ENCODE results near the gene FGR. TPM values are rescaled to one million over a fixed set of nuclear protein-coding genes. Genes with fewer than 3 reads are reported as not detected.

Gene FGR
- total and polyA plus RNA-seq, 2 of the 13 experiments (the other 11 are each of a cell fraction or from before 2014, with no cell fraction given) = not detected

DNA sequence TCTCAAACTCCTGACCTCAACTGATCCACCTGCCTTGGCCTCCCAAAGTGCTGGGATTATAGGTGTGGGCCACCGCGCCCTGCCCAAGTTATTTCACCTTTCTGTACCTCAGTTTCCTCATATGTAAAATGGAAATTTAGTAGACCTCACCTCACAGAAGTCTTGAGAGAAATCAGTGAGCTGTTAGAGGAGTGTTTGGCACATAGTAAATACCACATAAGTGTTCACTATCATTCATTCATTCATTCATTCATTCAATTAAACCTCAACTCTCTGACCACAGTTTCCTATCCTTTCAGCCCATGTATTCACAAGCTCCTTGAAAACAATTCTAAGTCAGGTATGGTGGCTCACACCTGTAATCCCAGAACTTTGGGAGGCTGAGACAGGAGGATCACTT lies 3.8 kb upstream of the FGR start:
- 97% methylated on average over 2 of the region's 2 CpGs for WGBS (ENCODE audit: low lambda C conversion rate)
- POLR2A ChIA-PET = no interaction called here
- 0 out of 2 replicates have a peak, but pooled peaks cover 5% of the 10 kb centered on the region for H3K4me1 ChIP-seq (ENCODE audit: insufficient read depth, low read length)
- TF ChIP-seq ZNF468 (CRISPR knock-in tag; IDR thresholded peaks at IDR 0.05) (no peak), SP2 (CRISPR knock-in tag; IDR thresholded peaks at IDR 0.05) (no peak), SALL2 (CRISPR knock-in tag; IDR thresholded peaks at IDR 0.05) (no peak), ZNF713 (CRISPR knock-in tag; IDR thresholded peaks at IDR 0.05) (no peak), ZNF773 (CRISPR knock-in tag; IDR thresholded peaks at IDR 0.05; ENCODE audit: borderline replicate concordance) (no peak), MZF1 (CRISPR knock-in tag; IDR thresholded peaks at IDR 0.05; ENCODE audit: borderline replicate concordance) (no peak), ZNF850 (CRISPR knock-in tag; conservative IDR thresholded peaks at IDR 0.05) (no peak), RFXAP (CRISPR knock-in tag; IDR thresholded peaks at IDR 0.05; ENCODE audit: borderline replicate concordance) (no peak), ZKSCAN5 (CRISPR knock-in tag; IDR thresholded peaks at IDR 0.05) (no peak), ZNF615 (CRISPR knock-in tag; IDR thresholded peaks at IDR 0.05; ENCODE audit: borderline replicate concordance) (no peak), ZNF749 (CRISPR knock-in tag; IDR thresholded peaks at IDR 0.05; ENCODE audit: borderline replicate concordance) (no peak), ZNF746 (CRISPR knock-in tag; IDR thresholded peaks at IDR 0.05) (no peak), TCF7 (IDR thresholded peaks at IDR 0.05; ENCODE audit: low read depth) (no peak), ZSCAN12 (CRISPR knock-in tag; IDR thresholded peaks at IDR 0.05) (no peak)
- TF ChIP-seq, protein P1, sequence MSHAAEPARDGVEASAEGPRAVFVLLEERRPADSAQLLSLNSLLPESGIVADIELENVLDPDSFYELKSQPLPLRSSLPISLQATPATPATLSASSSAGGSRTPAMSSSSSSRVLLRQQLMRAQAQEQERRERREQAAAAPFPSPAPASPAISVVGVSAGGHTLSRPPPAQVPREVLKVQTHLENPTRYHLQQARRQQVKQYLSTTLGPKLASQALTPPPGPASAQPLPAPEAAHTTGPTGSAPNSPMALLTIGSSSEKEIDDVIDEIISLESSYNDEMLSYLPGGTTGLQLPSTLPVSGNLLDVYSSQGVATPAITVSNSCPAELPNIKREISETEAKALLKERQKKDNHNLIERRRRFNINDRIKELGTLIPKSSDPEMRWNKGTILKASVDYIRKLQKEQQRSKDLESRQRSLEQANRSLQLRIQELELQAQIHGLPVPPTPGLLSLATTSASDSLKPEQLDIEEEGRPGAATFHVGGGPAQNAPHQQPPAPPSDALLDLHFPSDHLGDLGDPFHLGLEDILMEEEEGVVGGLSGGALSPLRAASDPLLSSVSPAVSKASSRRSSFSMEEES (CRISPR knock-in tag; IDR thresholded peaks at IDR 0.05) = no peak
- TF ChIP-seq, protein P2, sequence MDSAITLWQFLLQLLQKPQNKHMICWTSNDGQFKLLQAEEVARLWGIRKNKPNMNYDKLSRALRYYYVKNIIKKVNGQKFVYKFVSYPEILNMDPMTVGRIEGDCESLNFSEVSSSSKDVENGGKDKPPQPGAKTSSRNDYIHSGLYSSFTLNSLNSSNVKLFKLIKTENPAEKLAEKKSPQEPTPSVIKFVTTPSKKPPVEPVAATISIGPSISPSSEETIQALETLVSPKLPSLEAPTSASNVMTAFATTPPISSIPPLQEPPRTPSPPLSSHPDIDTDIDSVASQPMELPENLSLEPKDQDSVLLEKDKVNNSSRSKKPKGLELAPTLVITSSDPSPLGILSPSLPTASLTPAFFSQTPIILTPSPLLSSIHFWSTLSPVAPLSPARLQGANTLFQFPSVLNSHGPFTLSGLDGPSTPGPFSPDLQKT (CRISPR knock-in tag; IDR thresholded peaks at IDR 0.05; ENCODE audit: borderline replicate concordance) = no peak
- TF ChIP-seq, protein P3, sequence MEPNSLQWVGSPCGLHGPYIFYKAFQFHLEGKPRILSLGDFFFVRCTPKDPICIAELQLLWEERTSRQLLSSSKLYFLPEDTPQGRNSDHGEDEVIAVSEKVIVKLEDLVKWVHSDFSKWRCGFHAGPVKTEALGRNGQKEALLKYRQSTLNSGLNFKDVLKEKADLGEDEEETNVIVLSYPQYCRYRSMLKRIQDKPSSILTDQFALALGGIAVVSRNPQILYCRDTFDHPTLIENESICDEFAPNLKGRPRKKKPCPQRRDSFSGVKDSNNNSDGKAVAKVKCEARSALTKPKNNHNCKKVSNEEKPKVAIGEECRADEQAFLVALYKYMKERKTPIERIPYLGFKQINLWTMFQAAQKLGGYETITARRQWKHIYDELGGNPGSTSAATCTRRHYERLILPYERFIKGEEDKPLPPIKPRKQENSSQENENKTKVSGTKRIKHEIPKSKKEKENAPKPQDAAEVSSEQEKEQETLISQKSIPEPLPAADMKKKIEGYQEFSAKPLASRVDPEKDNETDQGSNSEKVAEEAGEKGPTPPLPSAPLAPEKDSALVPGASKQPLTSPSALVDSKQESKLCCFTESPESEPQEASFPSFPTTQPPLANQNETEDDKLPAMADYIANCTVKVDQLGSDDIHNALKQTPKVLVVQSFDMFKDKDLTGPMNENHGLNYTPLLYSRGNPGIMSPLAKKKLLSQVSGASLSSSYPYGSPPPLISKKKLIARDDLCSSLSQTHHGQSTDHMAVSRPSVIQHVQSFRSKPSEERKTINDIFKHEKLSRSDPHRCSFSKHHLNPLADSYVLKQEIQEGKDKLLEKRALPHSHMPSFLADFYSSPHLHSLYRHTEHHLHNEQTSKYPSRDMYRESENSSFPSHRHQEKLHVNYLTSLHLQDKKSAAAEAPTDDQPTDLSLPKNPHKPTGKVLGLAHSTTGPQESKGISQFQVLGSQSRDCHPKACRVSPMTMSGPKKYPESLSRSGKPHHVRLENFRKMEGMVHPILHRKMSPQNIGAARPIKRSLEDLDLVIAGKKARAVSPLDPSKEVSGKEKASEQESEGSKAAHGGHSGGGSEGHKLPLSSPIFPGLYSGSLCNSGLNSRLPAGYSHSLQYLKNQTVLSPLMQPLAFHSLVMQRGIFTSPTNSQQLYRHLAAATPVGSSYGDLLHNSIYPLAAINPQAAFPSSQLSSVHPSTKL (CRISPR knock-in tag; IDR thresholded peaks at IDR 0.05) = no peak
- TF ChIP-seq, protein P4, sequence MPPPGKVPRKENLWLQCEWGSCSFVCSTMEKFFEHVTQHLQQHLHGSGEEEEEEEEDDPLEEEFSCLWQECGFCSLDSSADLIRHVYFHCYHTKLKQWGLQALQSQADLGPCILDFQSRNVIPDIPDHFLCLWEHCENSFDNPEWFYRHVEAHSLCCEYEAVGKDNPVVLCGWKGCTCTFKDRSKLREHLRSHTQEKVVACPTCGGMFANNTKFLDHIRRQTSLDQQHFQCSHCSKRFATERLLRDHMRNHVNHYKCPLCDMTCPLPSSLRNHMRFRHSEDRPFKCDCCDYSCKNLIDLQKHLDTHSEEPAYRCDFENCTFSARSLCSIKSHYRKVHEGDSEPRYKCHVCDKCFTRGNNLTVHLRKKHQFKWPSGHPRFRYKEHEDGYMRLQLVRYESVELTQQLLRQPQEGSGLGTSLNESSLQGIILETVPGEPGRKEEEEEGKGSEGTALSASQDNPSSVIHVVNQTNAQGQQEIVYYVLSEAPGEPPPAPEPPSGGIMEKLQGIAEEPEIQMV (CRISPR knock-in tag; IDR thresholded peaks at IDR 0.05; ENCODE audit: low read depth) = no peak

More for the DNA sequence above, 3.8 kb upstream of the FGR start:
- no peak overlapping the region for H3K27ac ChIP-seq (ENCODE audit: extremely low read length, insufficient read depth, low read length)
- intact Hi-C loops (cut with micrococcal nuclease; ENCODE audit: unreplicated experiment) = no loop called here
- in situ Hi-C loops (cut with HindIII; ENCODE audit: extremely low pct_ligation_motif_present, low pct_unique_long_range_greater_than_20kb) = no loop called here
- no TSS peak for BruUV-seq (replicated peaks)
- no peaks in the 10 kb centered on the region for H3K79me2 ChIP-seq (ENCODE audit: insufficient read depth, low read length)
- peaks cover 6 to 24% of the 10 kb centered on the region in 2 experiments; a peak in 4 of 5 replicates for H3K27me3 ChIP-seq (ENCODE audit: control insufficient read depth in 1 of 2, insufficient read depth in 2 of 2, low read length in 2 of 2)
- no peak for ATAC-seq
- H3K36me3 ChIP-seq (replicated peaks in 1 of 2; ENCODE audit: control insufficient read depth in 1 of 2, insufficient read depth in 2 of 2, low read length in 2 of 2) = no peaks in the 10 kb centered on the region
- no peak overlapping the region for H2AFZ ChIP-seq (ENCODE audit: low read length)
- H3K9me3 ChIP-seq (ENCODE audit: low read length) = no peaks in the 10 kb centered on the region
- DNase-seq (ENCODE audit: low spot score) = no peak
- no peak overlapping the region for H3K4me2 ChIP-seq (ENCODE audit: low read depth, low read length)
- H4K20me1 ChIP-seq (ENCODE audit: insufficient read depth, low read length) = no peaks in the 10 kb centered on the region
- CTCF ChIA-PET (ENCODE audit: low intra/inter-chr PET ratio, low total read pairs) = no interaction called here
- no peak overlapping the region for H3K4me3 ChIP-seq (replicated peaks in 1 of 3; ENCODE audit: insufficient read depth in 1 of 3, low read depth in 2 of 3, low read length in 3 of 3)
- H3K9ac ChIP-seq (ENCODE audit: insufficient read depth, low read depth, low read length) = no peak overlapping the region
- FAIRE-seq = no peak
